Activated CD8-positive, alpha-beta memory T cell treated with anti-CD3 and anti-CD28 coated beads, Interleukin-2, amount 50 U/mL, for 4 hours (primary cell): ENCODE measurements around the gene AKNAD1.

ENCODE experiments used
- DNase-seq: peaks from one replicate; pipeline ENCODE4 v3.0.0-alpha.2; 2020

The AKNAD1 gene

DNA sequence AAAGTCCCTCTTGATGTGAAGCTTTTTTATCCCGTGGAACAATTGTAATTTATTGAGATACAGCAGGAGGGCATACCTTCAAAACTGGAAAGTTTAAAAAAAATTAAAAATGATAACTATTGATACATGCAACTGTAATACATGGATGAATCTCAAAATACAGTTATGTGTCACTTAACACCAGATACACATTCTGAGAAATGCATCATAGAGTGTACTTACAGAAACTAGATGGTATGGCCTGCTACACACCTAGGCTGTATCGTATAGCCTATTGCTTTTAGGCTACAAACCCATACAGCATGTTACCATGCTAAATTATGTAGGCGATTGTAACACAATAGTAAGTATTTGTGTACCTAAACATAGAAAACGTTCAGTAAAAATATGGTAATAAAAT lies 7.1 kb upstream of the AKNAD1 start:
- DNase-seq = no peak

DNA sequence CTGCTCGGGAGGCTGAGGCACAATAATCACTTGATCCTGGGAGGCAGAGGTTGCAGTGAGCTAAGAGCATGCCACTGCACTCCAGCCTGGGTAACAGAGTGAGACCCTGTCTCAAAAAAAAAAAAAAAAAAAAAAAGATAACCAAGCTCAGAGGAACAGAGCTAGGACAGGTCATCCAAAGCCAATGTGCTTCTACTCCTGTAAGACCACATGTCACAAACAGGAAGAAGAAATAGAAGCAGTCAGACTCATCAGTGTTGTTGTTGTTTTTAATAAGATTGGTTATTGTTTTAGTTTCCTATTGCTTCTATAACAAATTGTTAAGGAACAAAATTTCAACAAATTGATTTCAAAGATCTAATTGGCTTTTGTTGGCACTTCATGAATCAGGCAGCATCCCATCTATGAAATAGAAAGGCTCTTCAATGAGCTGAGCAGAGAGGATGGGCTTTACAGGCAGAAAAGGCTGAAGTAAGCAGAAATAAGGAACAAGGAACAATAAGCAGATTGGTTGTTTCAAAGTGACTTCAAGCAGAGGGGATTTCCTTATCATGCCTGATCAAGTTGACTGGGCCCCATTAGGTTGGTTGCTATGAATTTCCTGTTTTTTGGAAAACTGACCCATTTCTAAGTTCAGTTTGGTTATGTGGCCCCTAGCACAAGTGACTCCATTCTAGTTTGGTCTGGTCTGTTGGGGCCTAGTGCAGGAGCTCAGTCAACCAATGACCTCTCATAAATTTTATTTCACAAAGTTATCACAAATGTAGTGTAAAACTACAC lies 6.0 kb upstream of the AKNAD1 start:
- no peak for DNase-seq

DNA sequence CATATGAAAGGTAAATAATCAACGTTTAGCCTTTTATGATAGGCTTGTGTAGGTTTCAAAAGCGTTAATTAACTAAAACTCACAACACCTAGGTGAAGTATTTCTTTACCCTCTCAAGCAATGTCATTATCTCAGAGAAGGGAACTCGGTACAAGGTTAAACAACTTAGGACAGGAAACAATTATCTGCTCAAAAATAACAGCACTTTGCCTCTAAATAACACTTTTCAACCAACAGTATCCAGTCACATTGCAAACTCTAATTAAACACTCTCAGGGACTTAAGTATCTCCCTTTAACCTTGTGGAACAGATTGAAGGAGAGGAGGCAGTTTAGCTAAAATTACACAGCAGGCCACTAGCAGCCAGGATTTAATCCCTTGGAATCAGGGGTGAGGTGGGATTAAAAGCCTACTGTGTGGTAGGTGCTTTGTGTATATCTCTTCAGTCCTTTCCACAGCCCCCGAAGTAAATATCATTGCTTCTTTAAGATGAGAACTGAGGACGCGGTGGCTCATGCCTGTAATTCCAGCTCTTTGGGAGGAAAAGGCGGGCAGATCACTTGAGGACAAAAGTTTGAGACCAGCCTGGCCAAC lies 5.2 kb upstream of the AKNAD1 start:
- DNase-seq = no peak

DNA sequence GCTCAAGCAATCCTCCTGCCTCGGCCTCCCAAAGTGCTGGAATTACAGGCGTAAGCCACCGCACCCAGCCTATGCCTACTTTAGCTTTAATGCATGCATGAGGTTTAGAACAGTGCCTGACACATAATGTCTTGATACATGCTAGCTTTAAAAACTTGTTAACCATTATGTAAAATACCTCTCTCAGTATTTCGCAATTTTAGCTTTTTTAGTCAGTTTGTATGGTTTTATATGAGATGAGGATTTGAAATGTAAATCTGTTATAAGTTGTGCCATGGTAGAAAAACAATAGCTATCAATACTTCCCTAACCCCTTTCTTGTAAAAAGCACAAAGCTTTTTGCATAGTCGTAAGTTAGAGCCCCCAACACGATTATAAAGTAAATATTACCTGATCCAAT lies 4.7 kb upstream of the AKNAD1 start:
- no peak for DNase-seq

DNA sequence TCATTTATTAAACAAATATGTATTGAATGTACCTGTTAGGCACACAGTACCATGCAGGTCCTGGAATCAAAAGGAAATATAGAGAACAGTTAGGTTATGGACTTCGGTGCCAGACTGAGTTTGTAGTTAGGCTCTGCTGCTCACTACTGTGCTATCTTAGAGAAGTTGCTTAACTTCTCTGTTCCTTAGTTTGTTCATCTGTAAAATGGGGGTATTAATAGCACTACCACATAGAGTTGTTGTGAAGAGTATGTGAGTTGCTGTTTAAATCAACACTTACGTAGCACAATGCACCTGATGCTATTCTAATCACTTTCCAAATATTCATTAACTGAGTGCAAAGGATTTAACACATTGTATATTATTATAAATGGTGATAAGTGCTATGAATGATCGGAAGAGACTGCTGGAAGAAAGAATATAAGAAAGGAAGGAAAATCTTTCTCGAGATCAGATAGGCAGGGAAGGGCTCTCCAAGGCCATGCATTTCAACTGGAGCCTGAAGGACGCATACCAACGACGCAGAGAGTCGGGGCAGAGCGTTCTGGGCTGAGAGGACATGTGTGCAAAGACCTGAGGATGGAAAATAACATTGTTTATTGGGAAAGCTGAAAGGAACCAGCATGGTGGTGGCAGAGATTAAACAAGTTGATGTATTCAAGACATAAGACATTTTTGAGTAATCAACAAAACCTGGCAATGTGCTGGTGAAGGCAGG lies 3.5 kb upstream of the AKNAD1 start:
- no peak for DNase-seq

DNA sequence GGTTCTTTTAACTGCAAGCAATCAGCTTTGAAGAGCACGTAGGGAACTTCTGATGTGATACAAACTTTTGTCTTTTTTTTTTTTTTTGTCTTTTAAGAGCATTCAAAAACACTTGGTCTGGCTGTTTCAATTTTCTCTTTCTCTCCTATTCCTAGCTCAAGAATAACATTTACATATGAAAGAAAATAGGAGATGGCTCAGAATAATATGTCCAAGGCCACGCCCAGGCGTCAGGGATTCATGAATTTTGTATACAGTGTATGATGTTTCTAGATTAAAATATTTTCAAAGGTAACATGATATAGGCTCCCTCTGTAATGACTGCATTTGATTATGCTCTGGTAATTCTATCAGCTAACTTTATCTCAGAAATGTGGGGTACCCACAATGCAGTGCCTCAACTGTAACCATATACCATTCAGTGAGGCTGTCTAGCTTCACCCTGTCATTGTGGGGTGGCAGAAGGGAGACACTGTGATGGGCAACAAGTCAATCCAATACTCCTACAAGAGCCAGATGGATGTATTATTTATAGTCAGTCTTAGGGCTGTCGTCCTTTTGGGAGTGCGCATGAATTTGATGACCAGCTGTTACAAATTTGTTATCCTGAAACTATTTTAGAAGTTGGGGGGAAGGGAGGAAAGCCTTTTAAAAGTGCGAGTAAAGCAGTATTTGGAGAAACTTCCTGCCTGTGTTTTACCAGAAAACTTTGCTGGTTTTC lies 1.5 kb upstream of the AKNAD1 start:
- DNase-seq = no peak

DNA sequence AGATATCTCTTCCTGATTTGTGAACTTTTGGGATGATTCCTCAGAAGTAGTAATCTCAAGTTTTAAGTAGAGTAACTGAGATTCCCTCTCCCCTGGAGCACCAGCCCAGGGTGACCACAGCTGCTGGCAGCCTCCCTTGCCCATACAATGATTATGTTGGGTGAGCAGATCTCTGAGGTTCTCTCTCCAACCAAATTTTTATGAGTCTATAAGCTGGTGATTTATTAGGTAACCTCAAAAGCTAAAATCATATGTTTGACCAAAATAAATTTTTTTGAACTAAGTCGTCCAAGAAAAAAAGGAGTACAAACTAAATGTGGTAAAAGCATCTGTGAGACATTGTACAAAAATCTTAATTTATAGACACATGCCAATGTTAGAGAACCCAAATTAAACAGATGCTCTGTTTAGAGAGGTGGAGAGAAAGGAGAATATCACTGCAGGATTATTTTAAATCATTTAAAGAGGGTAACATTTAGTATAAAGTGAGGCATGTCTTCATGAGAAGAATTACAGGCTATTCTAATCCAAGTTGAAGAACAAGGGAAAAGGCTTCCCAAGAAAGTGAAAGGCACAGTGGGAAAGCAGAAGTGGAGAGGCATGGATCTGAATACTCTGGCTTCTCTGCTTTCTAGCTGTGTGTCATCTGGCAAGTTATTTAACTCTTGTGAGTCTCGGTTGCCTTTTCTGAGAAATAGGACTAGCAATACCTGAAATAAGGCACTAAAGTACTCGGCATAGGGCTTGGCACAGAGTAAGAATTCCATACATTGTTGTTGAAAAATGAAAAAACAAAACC lies 2.5 kb downstream of the AKNAD1 start:
- no peak for DNase-seq

DNA sequence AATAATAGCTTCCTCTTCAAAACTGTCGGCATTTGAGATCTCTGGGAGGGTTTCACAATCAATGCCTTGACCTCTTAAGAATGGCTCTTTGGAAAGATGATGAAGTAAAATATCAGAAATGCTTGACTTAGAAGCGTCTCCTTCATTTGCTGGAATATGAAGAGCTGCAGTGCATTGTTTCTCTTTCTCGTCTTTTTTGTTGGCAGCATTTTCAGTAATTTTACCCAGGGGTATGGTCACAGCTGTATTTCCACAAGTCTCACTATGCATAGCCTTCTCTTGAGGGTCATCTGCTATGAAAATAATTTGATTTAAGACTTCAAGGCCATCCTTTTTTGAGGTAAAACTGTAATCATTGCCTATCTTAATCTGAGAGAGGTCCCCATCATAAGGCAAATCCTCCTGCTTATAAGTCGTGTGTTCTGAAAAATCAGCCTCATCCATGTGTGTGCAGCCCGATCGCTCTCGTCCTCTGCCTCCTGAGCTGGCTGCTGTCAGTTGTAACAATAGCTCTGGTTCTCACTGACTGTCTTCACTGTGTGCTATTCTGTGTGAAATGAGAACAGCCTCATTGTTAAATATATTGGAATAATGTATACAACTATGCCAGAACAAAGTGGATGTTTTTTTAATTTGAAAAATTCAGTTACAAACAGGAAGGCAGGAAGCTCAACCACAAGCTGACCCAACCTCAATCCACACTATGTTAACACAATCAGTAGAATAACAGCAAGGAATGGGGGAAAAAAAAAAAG lies 4.5 kb downstream of the AKNAD1 start:
- no peak for DNase-seq

DNA sequence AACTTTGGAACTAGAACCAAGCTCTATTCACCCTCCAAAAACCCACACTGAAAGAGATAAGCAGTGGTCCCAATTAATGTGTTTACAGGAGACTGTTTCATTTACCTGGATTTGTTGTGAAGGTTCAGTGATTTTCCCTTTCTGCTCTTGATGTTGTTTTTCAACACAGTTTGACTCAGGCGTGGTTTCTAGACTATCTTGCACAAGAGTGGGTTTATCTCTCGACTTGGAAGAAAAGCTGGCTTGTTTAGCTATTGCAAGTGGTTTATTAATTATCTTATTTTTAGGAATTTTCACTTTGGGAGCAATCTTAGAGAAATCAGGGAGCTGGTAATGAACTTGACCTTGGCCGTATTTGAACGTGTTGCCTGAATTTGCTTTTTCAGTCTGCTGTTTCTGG lies 5.3 kb downstream of the AKNAD1 start:
- no peak for DNase-seq

DNA sequence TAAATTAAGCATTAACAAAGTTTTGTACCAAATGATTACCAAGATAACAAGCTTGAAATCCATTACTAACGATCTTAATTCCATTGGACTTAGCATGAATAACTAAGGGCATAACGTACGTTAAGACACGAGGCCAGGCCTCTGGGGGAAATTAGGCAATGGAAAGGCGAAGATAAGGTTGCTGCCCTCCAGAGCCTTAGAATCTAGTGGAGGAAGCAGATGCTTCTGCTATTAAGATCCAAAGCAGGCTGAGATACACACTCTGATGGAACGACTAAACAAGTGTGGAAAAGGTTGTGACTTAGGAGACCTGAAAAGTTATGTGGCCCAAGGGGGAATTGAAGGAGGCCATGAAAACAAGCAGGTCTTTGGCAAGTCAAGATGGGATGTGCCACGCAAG lies 6.0 kb downstream of the AKNAD1 start:
- no peak for DNase-seq

DNA sequence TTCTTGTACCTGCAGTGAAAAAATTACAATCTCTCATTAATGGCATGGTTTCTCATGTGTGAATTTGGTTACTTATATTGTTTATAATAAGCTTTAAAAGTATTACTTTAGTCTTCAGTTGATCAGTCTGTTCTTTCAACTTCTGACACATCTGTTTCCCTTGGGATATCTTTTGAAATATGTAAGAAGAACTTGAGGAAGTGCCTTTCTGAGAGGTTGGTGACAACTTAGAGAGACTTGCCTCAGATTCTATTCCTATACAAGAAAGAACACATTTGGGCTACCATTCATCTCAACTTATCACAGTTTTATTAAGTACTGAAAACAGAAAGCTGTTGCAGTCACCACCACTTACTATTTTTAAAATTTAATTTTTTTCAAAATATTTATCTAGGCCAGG lies 8.1 kb downstream of the AKNAD1 start:
- no peak for DNase-seq

DNA sequence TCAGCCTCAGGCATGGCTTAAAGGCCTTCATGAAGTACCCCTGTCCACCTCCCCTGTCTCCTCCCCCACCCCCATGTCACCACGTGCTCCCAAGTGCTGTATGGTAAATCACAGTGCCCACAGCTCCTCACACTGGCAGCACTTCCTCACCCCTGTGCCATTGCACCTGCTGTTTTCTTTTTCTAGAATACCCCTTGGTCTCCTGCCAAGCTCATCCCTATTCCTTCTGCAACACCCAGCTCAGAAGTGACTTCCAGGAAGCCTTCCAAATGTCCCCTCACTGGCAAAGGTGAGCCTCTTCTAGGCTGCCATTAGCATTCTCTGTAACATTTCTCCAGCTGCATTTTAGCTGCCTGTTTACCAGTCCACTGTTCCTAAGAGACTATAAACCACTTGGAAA lies 9.4 kb downstream of the AKNAD1 start:
- DNase-seq = no peak

DNA sequence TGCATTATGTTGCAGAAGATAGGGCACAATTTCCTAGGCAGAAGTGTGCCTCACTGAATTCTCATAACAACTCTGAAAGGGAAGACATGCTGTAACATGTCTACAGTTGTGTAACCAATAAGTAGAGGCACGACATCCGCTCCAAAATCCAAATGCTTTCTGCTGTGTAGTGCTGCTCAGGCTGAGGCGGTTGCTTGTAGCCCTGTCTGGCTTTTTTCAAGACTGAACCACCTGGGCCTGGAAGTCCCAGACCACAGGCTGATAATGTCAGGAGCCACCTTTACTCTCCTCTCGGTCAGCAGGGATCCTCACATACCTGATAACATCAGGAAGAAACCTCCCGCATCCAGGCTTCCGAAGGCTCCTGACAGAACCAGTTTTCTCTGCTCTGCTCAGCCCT lies 10.9 kb downstream of the AKNAD1 start:
- DNase-seq = no peak

DNA sequence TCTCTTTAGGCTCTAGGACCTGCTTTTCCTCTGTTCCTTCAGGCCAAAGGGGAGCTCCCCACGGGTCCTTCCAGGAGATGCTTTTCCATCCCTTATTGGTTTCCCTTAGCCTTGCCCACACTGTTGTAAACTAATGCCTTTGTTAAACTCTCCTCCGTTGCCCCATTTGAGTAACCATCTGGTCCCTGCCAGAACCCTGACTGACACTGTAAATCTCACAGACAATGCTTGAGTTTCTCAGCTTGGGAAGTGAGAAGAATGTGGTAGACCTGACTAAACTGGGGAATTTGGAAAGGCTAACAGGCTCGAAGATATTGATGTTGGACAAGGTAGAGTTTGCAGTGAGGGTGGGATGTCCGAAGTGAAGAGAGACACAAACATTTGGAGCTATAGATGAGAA lies 11.4 kb downstream of the AKNAD1 start:
- no peak for DNase-seq

DNA sequence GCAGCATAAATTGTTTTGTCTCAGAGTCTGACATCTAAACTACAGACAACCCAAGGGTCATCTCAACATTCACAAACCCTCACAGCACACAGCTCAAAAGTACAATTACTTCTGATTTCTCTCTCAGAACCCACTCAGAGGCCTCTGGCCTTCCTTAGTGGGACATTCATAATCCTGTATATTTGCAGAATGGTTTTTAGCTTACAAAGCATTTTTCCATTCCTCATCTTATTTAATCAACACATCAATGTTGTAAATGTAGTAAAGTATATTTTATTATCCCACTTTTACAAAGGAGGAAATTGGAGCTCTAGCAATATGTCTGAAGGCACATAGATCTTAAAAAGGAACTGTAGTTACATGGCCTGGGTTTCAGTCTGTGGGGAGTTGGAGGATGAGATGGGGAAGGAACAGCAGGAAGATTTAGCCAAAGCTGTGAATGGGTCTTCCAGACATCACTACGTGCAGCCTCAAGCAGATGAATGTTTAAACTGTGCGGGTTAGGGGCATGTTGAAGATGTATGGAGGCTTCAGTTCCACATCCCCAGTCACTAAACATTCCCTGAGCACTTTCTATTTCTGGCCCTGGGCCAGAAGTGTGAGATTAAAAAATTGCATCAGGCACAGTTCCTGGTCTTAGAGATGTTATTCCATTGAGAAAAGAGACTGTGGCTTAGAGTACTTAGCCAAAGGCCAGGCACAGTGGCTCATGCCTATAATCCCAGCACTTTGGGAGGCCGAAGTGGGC lies 13.3 kb downstream of the AKNAD1 start:
- no peak for DNase-seq

DNA sequence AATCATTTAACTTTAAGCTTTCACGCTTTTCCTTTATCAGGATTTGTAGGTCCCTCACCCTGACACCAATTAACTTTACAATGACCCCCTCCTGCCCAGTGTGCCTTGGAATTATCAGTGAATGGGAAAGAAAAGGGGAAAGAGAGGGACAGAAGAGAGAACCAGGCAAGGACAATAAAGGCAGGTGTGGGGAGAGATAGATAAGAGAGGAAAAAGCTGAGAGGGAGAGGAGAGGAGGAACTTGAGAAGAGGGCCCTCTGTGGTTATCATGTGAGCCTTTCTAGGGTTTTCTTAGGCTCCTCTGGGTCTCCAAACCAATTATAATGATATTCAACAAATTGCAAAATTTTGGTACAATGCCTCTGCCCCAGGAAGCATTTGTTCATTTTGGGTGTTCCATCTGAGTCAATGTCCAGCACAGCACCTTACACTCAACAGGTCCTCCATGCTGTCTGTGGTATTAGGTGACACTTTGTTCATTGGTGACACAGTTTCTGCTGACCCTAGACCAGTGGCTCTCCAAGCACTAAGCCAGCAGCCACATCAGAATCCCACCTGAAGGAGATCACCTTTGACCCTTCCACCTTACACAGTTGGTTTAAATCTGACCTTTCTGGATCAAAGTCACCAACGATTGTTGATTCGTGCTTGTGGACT lies 14.2 kb downstream of the AKNAD1 start:
- no peak for DNase-seq

DNA sequence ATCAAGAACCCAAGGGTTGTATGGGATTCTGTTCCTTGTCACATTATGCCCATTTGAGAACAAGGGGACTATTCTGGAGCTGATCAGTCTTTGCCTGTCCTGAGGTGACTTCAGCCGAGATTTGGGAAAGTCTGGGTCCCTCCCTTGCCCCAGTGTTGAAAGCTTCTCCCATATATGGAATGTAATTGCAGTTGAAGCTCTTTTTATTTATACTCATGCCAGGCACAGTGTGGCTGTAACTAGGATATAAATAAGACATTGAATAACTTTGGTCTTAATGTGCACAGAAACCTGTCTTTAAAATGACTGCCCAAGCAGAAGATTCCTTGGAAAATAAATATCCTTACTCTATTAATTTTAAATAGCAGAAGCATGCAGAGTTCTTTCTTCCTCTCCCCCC lies 15.2 kb downstream of the AKNAD1 start:
- no peak for DNase-seq

DNA sequence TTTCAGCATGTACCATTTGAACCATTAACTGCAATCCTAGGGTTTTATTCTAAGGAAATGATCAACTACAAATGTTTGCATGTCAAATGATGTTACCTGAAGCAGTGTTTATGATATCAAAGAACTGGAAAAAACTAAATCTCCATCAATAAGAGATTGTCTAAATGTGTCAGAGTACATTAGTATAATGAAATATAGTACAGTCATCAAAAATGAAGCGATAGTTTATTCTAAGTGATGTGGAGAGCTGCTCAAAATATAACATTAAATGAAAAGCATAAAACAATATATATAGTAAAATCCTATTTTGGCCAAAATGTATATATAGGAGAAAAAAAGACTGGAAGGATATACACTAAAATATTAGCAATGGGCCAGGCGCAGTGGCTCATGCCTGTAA lies 24.0 kb downstream of the AKNAD1 start:
- no peak for DNase-seq

DNA sequence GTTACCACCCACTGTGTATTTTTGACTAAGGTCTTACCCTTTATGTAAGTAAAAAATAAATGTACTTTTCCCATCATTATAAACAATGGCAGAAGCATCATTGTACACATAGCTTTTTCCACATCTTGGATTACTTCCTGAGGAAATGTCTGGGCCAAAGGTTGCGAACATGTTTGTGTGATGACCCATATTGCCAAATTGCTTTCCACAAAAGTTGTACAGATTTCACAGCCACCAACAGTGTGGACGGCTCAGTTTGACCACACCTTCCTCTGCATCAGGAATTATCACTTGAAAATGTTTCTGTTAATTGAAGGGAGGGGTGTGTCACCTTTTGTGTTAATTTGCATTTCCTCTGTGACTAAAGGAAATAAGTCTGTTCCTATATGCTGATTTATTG lies 25.7 kb downstream of the AKNAD1 start:
- DNase-seq = no peak

DNA sequence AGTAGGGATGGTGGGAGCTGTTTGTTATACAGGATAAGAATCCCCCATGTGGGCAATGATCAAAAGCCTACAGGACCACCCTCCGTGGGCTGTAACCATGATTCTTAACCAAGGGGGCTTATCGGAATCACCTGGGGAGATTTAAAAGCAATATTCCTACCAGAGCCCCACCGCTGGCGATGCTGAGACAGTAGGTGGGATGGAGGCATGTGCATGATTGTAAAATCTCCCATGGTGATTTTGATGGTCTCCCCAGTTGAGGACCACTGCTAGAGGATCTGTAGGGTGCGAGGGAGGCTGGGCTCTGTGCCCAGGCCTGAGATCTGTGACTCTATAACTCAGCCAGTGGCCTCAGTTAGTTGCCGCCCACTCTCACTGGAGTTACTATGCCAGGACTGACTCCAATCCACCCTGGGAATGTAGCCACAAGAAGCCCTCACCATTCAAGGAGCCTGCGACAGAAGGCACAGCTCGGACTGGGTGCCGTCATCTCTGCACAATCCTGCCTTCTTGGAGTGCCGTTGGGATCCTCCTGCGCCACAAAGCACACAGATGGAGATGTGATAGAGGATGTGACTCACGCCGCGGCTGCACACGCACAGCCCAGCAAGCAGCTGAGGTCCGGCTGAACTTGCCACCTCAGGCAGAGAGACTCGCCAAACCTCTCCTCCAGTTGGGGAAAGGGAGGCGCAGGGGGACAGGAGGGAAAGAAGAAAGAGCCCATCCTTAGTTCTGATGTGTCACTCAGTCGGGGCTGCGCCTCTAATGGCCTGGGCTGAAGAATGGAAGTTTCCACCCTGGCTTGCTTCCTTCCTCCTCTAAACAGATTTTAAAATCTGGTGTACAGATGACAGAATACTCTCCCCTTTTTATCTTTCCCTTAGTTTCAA lies 26.5 kb downstream of the AKNAD1 start:
- no peak for DNase-seq
